GM18868 (cell line): ENCODE results near the gene ACTN4.
"Not testable (repeated sequence)": the region's sequence is repeated elsewhere in the genome, so short reads cannot be mapped to it uniquely, and the experiment has no call there.

ENCODE experiments used
- ATAC-seq: cut with Tn5 transposase; IDR thresholded peaks from one replicate; pipeline ENCODE4 v1.9.1; 2021; ENCODE audit warnings: mild to moderate bottlenecking, moderate library complexity; ENCODE audit not compliant: unreplicated experiment

Gene ACTN4

GRCh38 chr19:38647368-38647965 is at the start of gene ACTN4:
ACTN4 (plus strand) TSS chr19:38647649; CDS start chr19:38647746, 97 bp downstream.
- ATAC-seq, result peak; percentile 80

GRCh38 chr19:38599722-38600121 is 47.7 kb upstream of the ACTN4 start:
- ATAC-seq, result no peak

GRCh38 chr19:38602856-38603255 is 44.6 kb upstream of the ACTN4 start:
- not testable (repeated sequence) for ATAC-seq

GRCh38 chr19:38606131-38606530 is 41.3 kb upstream of the ACTN4 start:
- no peak for ATAC-seq

GRCh38 chr19:38614289-38614688 is 33.2 kb upstream of the ACTN4 start:
- ATAC-seq, result no peak

- ATAC-seq, result no peak
Measured at GRCh38 chr19:38615007-38615581, 32.4 kb upstream of the ACTN4 start.

GRCh38 chr19:38616265-38616664 is 31.2 kb upstream of the ACTN4 start:
- no peak for ATAC-seq

GRCh38 chr19:38617283-38617763 is 30.1 kb upstream of the ACTN4 start:
- ATAC-seq, result no peak

GRCh38 chr19:38617764-38618589 is 29.5 kb upstream of the ACTN4 start, which contains the start of gene MAP4K1:
MAP4K1 (minus strand) TSS chr19:38617953; CDS start chr19:38617895, 58 bp downstream.
- peak; percentile 71 for ATAC-seq

GRCh38 chr19:38618590-38619360 is 28.7 kb upstream of the ACTN4 start, which contains the start of gene EIF3K:
EIF3K (plus strand) TSS chr19:38619188; CDS start chr19:38619269, 81 bp downstream.
- ATAC-seq, result peak; percentile 58

GRCh38 chr19:38619361-38620174 is 27.9 kb upstream of the ACTN4 start:
- ATAC-seq, result no peak

GRCh38 chr19:38624822-38625221 is 22.6 kb upstream of the ACTN4 start:
- no peak for ATAC-seq

GRCh38 chr19:38626401-38626800 is 21.0 kb upstream of the ACTN4 start:
- ATAC-seq, result no peak

GRCh38 chr19:38629568-38629967 is 17.9 kb upstream of the ACTN4 start:
- no peak for ATAC-seq

- not testable (repeated sequence) for ATAC-seq
Measured at GRCh38 chr19:38631301-38631700, 16.1 kb upstream of the ACTN4 start.

GRCh38 chr19:38631811-38632475 is 15.5 kb upstream of the ACTN4 start:
- ATAC-seq, result not testable (repeated sequence)

- no peak for ATAC-seq
Measured at GRCh38 chr19:38632476-38633213, 14.8 kb upstream of the ACTN4 start.

- ATAC-seq, result no peak
Measured at GRCh38 chr19:38634757-38635482, 12.5 kb upstream of the ACTN4 start.
